SW480 (cell line): ENCODE results near the gene CASQ2.
A peak's percentile ranks its signal among the peaks of the same experiment; 100 is the strongest.

ENCODE experiments used
- DNase-seq: peaks from one replicate; pipeline ENCODE4 v3.0.0-alpha.2; 2016; ENCODE audit warnings: low spot score

Gene CASQ2

GRCh38 chr1:115768549-115768948, at the start of gene CASQ2:
CASQ2 (minus strand) TSS chr1:115768714; CDS start chr1:115768541, 173 bp downstream.
- DNase-seq, result no peak

- no peak for DNase-seq
Measured at GRCh38 chr1:115815694-115816093, 47.2 kb upstream of the CASQ2 start.

GRCh38 chr1:115814685-115815398, 46.3 kb upstream of the CASQ2 start:
- no peak for DNase-seq

DNA sequence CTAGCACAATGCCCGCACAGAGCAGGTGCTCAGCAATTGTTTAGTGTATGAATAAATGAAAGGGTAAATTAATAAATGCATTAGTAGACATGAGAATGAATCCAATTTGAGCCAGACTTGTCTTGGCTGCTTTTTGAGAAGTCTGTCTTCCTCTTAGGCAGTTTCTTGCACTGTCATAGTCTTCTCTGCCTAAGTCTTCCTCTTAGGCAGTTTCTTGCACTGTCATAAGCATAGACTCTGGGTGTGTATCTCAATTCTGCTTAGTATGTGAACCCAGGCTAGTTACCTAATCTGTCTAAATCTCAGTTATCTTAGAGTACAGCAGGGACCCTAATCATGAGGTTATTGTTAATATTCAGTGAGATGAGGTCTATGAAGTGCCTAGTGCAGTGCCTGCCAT, 45.2 kb upstream of the CASQ2 start:
- no peak for DNase-seq

DNA sequence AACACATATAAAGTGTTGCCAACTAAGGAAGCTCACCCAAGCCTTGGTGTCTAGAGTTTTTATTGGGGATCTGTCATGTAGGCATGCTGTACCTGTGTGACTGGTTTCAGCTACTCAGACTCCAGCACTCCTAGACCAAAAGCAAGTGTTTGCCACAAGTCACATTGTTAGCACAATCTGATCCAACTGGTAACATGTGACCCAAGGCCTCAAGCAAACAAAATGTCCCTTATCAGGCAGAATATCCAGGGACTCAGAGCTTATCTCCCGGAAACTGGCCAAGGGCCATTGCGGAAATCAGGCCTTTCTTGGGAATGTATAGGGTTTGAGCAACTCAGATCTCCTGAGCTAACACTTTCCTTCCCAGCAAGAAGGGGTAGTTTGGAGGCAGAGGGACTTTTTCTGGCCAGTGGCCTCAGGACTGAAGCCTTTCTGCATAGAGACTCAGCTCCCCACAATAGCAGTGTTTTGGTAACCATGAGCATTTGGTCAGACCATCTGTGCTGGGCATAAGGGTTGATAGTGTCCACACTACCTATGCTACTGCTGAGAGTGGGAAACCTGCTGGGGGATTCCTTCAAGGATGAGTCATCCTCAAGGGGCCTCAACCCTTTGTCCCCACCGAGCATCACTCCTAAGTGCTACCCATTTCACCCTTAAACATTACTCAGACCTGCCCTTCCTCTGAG, 42.8 kb upstream of the CASQ2 start:
- no peak for DNase-seq

DNA sequence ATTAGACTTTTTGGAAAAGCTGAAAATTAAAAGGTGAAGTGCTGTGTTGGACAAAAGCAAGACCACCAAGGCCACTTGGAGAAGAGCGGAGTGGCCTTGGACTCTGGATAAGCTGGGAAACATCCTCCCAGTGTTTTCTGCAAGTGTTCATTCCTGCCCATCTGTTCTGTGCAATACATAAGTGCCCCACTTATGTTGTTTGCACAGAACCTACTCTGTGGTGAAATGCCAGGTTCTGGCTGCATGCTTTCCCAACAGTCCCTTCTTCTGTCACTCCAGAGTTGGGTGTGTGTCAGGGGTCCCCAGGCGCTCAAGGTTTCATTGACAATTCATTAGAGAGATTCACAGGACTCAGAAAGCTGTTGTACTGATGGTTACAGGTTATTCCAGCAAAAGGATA, 42.1 kb upstream of the CASQ2 start:
- DNase-seq, result no peak

DNA sequence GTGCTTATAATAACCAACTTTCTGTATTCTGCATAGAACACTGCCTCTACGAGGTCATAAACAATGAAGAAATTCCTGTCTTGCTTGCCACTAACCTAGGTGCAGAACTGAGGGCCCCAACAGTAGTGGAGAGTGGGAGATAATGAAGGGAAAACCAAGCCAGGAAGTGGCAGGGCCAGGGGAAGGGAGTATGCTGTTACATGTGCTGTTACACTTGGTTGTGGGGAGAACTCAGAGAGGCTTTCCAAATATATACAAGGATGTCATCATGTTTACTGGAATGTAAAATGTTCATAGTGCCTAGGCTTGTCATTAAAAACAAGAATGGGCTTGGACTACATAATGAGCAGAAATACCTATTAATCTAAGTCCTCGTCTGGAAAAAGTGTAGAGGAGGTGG, 41.3 kb upstream of the CASQ2 start:
- DNase-seq, result no peak

GRCh38 chr1:115809076-115809475, 40.6 kb upstream of the CASQ2 start:
- no peak for DNase-seq

DNA sequence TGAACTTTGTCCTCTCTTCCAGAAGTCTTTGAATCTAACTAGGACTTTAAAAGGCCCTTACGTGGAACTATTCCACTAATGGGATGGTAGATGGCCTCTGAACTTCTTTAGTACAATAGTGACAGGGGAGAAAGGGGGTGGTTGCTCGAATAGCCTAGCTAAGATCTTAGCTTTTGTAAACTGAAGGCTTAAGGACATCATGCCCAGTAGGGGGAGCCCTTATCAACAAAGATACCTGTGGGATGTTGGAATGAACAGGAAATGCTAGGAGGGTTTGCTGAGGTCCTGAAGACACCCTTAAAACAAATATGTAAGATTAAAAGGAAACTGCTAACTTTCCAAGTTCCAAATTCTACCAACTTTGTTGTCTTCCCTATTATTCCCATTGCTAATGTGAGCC, 39.2 kb upstream of the CASQ2 start:
- DNase-seq, result peak; percentile 70

DNA sequence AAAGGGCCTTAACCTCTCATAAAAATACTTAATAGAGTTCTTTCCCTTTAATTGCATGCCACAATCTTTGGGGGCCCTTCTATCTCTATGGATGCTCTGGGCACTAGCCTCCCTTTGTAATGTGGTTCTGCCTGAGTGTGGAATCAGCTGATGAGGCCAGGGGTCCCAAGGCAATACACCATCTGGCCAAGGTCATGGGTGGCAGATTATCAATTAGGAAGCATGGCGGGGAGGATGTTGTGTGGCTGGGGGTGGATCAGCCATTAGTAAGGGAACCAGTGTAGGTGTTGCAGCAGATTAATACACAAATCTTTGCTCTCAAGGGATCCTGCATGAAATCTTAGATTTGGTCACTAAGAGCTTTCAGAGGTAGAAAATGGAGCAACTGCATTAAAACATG, 37.1 kb upstream of the CASQ2 start:
- DNase-seq, result no peak

DNA sequence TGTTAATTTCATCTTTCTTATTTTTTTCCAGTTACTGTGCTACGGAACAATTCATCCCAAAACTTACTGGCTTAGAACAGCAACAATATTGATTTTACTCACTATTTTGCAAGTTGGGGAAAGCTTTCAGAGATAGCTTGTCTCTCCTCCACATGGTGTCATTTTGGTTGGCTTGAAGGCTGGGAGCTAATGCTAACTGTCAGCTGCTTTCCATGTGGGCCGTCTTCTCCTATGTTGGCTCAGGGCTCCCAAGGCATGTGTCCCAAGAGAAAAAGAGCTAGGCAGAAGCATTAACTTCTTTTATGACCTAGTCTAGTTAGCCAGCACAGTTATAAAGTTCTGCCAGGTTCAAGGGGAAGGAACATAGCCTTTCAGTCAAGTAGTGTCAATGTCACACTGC, 33.9 kb upstream of the CASQ2 start:
- no peak for DNase-seq

DNA sequence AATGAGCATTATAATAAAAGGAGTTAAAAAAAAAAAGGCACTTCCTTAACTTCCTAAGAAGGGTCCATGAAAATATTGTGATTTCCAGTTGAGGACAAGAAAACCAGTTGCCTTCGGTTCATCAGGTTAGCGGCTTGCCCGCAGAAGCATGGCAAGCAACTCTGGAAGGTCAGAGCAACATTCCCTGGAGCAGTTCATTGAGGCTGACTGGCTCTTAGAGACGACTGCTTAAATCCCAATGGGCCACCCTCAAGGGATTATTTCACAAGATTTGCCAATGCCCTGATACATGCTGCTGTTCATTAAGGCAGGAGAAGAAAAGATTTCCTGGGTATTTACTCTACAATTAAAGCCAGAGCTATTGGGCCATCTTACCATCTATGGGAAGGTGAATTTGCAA, 29.0 kb upstream of the CASQ2 start:
- DNase-seq, result no peak

DNA sequence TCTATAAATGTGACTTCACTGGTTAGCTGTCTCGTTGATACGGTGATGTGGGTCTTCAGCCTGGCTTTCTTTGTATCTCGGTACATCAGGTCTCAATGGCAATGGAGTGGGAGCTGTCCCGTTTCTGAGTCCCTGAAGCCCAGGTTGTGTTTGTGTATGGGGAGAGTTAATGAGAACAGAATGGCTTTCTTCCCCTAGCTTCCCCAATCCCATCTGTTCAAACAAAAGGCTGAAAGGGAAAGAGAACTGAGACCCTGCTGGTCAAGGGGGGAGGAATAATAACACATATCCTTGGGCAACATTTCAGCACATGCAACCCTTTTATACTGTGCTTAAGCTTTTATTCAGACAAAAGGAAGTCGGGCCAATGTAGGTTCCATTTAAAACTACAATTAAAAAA, 28.4 kb upstream of the CASQ2 start:
- no peak for DNase-seq

DNA sequence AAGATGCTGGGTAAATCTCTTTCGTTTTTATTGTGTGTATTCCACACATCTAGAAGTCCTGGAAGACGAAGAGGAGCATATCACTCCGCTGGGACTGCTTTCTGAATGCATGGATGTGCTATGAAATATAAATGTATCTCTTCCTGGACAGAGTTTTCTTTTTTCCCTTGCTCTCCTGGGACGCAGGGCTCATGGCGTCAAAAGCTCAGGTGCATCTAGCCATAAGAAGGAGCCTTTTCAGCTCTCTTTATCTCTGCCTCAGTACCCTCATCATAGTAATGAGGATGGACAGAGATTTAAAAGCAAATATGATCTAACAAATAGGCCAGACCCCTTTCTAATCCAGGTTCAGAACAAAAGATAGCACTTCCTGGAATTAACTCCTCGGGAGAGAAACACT, 27.5 kb upstream of the CASQ2 start:
- no peak for DNase-seq

- DNase-seq, result no peak
Measured at GRCh38 chr1:115794976-115795639, 26.6 kb upstream of the CASQ2 start.

DNA sequence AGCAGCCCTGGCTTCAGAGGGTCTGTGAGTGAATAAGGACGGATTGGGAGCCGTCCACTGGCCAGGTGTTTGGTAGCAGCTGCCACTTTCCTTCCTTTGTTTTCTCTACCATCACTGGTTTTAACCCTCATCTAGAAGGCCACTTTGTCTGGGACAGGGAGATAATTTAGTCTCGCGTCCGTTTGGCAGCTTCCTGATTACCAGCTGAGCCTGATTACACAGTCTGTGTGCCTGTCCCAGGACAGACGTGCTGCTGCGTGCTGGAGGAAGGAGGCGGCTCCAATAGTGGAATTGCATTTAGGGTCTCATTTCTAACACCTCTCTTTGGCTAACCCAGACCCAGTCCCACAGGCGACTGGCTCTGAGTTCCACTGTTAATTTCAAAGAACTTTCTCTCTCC, 24.6 kb upstream of the CASQ2 start:
- DNase-seq, result no peak

DNA sequence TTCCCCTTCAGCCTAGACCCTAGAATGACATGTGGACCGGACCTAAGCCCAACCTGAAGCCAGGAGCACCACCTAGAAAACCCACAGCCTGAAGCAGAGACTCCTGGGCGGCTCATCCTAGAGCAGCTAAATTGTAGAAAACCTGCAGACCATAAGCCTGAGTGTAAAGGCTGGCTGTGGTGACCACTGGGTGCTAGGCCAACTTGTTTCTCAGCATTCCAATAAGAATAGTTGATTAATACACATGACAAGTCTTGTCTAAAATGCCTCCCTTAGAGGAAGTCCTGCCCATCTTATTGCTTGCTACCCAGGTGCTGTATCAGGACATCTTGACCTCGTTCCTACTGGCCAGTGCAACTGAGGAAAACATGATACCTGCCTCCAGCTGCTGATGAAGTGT, 23.3 kb upstream of the CASQ2 start:
- no peak for DNase-seq

- peak; percentile 5 for DNase-seq
Measured at GRCh38 chr1:115790846-115791245, 22.3 kb upstream of the CASQ2 start.

DNA sequence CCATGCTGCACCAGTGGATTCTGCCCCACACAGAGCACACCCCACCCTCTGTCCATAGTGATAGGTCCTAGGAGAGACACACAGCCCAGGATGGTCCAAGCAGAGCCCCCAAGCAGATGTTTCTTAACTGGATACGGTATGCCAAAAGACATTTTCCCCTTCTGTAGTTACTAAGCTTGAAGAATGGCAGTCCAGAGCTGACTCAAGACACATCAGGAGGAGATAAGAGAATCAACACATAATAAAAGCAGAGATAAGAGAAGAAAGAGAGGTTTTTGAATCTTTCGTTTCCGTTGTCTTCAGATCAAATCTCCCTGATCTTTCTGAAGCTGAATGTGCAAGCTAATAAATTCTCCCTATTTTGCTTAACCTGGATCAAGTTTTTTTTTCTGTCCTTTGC, 21.8 kb upstream of the CASQ2 start:
- DNase-seq, result no peak

DNA sequence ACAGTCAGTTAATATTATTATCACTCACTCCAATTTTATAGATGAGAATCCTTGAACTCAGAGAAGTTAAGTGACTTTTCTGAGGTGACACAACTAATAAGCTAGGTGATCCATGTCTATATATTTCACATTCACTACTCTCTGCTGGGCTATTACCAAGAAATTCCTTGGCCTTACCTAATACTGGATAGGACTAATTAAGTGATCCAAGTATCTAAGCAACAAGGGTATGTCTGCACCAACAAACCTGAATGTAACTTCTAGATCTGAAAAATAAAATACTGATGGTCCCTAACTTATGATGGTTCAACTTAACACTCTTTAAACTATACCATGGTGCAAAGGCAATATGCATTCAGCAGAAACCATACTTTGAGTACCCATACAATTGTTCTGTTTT, 14.8 kb upstream of the CASQ2 start:
- no peak for DNase-seq

DNA sequence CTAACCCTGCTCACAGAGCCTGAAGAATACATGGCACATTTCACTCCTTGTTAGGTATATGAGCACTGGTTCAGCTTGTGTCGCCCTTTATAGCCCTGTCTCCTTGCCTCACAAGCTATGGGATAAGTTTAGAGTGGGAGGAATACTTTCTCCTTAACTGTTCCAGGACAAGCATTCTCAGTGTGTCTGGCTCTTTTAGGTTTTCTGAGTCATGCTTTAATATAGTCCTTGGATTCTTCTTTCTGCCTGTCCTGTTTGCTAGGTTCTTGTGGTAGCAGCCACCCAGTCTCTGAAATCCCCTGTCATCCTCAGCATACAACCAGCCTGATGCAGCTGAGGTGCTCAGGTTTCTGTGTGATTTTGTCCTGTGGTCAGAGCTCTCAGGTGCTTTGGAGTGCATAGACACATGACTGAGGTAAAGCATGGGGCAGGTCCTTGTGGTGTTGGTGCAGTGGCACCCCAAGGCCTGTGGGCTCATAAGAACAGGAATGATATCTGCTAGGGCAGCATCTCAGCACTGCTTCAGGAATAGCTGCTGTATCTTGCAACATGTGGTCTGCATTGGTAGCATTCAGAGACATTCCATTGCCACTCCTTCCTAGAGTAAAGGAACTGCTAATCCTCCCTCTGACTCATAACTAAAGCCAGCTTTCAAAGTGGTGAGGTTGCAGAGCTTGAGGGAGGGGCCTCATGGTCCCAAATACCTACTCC, 14.2 kb upstream of the CASQ2 start:
- DNase-seq, result peak; percentile 72

- no peak for DNase-seq
Measured at GRCh38 chr1:115781851-115782250, 13.3 kb upstream of the CASQ2 start.

DNA sequence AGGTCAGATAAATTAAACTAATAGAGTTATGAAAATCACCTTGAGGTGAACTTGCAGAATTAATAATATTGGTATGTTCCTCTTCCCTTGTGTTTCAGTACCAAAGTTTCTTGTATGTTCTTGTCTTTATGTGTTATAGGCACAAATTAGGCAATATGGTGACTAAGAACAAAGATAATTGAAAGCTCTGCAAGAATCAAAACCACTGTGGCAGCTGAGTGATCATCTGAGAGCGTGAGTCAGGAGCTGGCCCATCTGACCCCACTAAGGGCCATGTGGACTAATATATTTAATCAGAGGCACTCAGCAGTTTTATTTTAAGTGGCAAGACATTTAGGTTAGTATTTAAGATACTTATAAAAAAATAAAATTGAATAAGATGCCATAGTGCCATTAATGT, 12.8 kb upstream of the CASQ2 start:
- DNase-seq, result no peak
